GM21825 (cell line): ENCODE measurements around the gene UPK3BL2.
"Not testable (repeated sequence)": the region's sequence is repeated elsewhere in the genome, so short reads cannot be mapped to it uniquely, and the experiment has no call there.

Source experiments
- ATAC-seq: cut with Tn5 transposase; IDR thresholded peaks from one replicate; pipeline ENCODE4 v1.9.1; 2021; ENCODE audit warnings: mild to moderate bottlenecking, moderate library complexity; ENCODE audit not compliant: unreplicated experiment

The UPK3BL2 gene

GRCh38 chr7:102543596-102543995, at the start of gene UPK3BL2:
TSS of gene UPK3BL2 (minus strand) at chr7:102543696. CDS start at chr7:102543636, 60 bp downstream.
- not testable (repeated sequence) for ATAC-seq

- ATAC-seq = peak; percentile 43
Observed at GRCh38 chr7:102592477-102593019, 49.1 kb upstream of the UPK3BL2 start.

- ATAC-seq = peak; percentile 39
Observed at GRCh38 chr7:102589857-102590256, 46.4 kb upstream of the UPK3BL2 start.

GRCh38 chr7:102583495-102583894, 40.0 kb upstream of the UPK3BL2 start:
- ATAC-seq = not testable (repeated sequence)

GRCh38 chr7:102581722-102582121, 38.2 kb upstream of the UPK3BL2 start:
- not testable (repeated sequence) for ATAC-seq

GRCh38 chr7:102578486-102578885, 35.0 kb upstream of the UPK3BL2 start:
- ATAC-seq = not testable (repeated sequence)

GRCh38 chr7:102577315-102578240, 34.1 kb upstream of the UPK3BL2 start:
- not testable (repeated sequence) for ATAC-seq

GRCh38 chr7:102576363-102576762, 32.9 kb upstream of the UPK3BL2 start:
- ATAC-seq = not testable (repeated sequence)

GRCh38 chr7:102574607-102575006, 31.1 kb upstream of the UPK3BL2 start:
- ATAC-seq = not testable (repeated sequence)

- ATAC-seq = peak; percentile 89
Observed at GRCh38 chr7:102572261-102573239, 29.1 kb upstream of the UPK3BL2 start, which contains the start of gene POLR2J3. TSS of gene POLR2J3 (minus strand) at chr7:102572583. CDS start at chr7:102572521, 62 bp downstream.

GRCh38 chr7:102568620-102569019, 25.1 kb upstream of the UPK3BL2 start:
- ATAC-seq = not testable (repeated sequence)

- not testable (repeated sequence) for ATAC-seq
Observed at GRCh38 chr7:102550808-102551422, 7.4 kb upstream of the UPK3BL2 start, which contains the start of gene SPDYE2. TSS of gene SPDYE2 (plus strand) at chr7:102551226. CDS start at chr7:102553256, 2,030 bp downstream.

- peak; percentile 76 for ATAC-seq
Observed at GRCh38 chr7:102546353-102546752, 2.9 kb upstream of the UPK3BL2 start.

GRCh38 chr7:102545288-102545687, 1.8 kb upstream of the UPK3BL2 start:
- ATAC-seq = not testable (repeated sequence)

- not testable (repeated sequence) for ATAC-seq
Observed at GRCh38 chr7:102544372-102544771, 876 bp upstream of the UPK3BL2 start.

GRCh38 chr7:102542771-102543170, 725 bp downstream of the UPK3BL2 start:
- not testable (repeated sequence) for ATAC-seq

- ATAC-seq = not testable (repeated sequence)
Observed at GRCh38 chr7:102542083-102542482, 1.4 kb downstream of the UPK3BL2 start.

- ATAC-seq = not testable (repeated sequence)
Observed at GRCh38 chr7:102540604-102541003, 2.9 kb downstream of the UPK3BL2 start.

GRCh38 chr7:102535062-102535615, 8.4 kb downstream of the UPK3BL2 start:
- ATAC-seq = not testable (repeated sequence)

- ATAC-seq = not testable (repeated sequence)
Observed at GRCh38 chr7:102532127-102532526, 11.4 kb downstream of the UPK3BL2 start.
